H9 (cell line): ENCODE results near the gene ALB. TPM values are rescaled to one million over a fixed set of nuclear protein-coding genes. Genes with fewer than 3 reads are reported as not detected.

ENCODE experiments used
- DNase-seq: peaks from one replicate; pipeline ENCODE4 v3.0.0-alpha.2; 2017
- H2AFZ ChIP-seq: one replicate; pipeline ENCODE4 v1.6.1; 2013; ENCODE audit warnings: mild to moderate bottlenecking, low read length, control low read depth, moderate library complexity
- H2AK5ac ChIP-seq: 2 replicates; pipeline ENCODE4 v1.6.1; 2013; ENCODE audit warnings: low read length, control low read depth, mixed read lengths; ENCODE audit not compliant: insufficient read length
- H2BK120ac ChIP-seq: one replicate; pipeline ENCODE4 v1.6.1; 2013; ENCODE audit warnings: low read depth, mild to moderate bottlenecking, low read length, control low read depth, inconsistent platforms; ENCODE audit not compliant: poor library complexity, severe bottlenecking
- H2BK12ac ChIP-seq: 2 replicates; pipeline ENCODE4 v1.6.1; 2013; ENCODE audit warnings: low read length, control low read depth, mixed read lengths, low read depth; ENCODE audit not compliant: insufficient read length
- H2BK15ac ChIP-seq: 2 replicates; pipeline ENCODE4 v1.6.1; 2013; ENCODE audit warnings: low read depth, low read length, control low read depth
- H2BK20ac ChIP-seq: one replicate; pipeline ENCODE4 v1.6.1; 2013; ENCODE audit warnings: low read depth, mild to moderate bottlenecking, low read length, control low read depth, inconsistent platforms; ENCODE audit not compliant: poor library complexity, severe bottlenecking
- H2BK5ac ChIP-seq: 2 replicates; pipeline ENCODE4 v1.6.1; 2013; ENCODE audit warnings: low read length, control low read depth, mixed read lengths; ENCODE audit not compliant: insufficient read length
- H3K14ac ChIP-seq: 2 replicates; pipeline ENCODE4 v1.6.1; 2013; ENCODE audit warnings: low read length, control low read depth; ENCODE audit not compliant: insufficient read depth
- H3K18ac ChIP-seq: 2 replicates; pipeline ENCODE4 v1.6.1; 2013; ENCODE audit warnings: low read depth, mild to moderate bottlenecking, mixed read lengths, low read length, control low read depth; ENCODE audit not compliant: insufficient read length
- H3K23ac ChIP-seq: 2 replicates; pipeline ENCODE4 v1.6.1; 2013; ENCODE audit warnings: low read length, control low read depth, mixed read lengths, low read depth; ENCODE audit not compliant: insufficient read length
- H3K23me2 ChIP-seq: 2 replicates; pipeline ENCODE4 v1.6.1; 2013; ENCODE audit warnings: low read depth, mild to moderate bottlenecking, mixed read lengths, low read length, control low read depth; ENCODE audit not compliant: insufficient read length, poor library complexity, severe bottlenecking
- H3K27ac ChIP-seq: 2 replicates; pipeline ENCODE4 v1.5.1; 2013; ENCODE audit warnings: low read length, control low read depth, mixed read lengths, low read depth; ENCODE audit not compliant: insufficient read length
- H3K27me3 ChIP-seq: 2 replicates; pipeline ENCODE4 v1.6.1; 2013; ENCODE audit warnings: low read length, control low read depth, inconsistent platforms; ENCODE audit not compliant: insufficient read depth
- H3K4ac ChIP-seq: 2 replicates; pipeline ENCODE4 v1.6.1; 2013; ENCODE audit warnings: low read depth, mild to moderate bottlenecking, control low read depth, inconsistent platforms, low read length, moderate library complexity
- H3K4me1 ChIP-seq: 2 replicates; pipeline ENCODE4 v1.6.1; 2013; ENCODE audit warnings: low read length, control low read depth, inconsistent platforms; ENCODE audit not compliant: insufficient read depth
- H3K4me2 ChIP-seq: 2 replicates; pipeline ENCODE4 v1.6.1; 2013; ENCODE audit warnings: low read length, control low read depth, mixed read lengths; ENCODE audit not compliant: insufficient read length, insufficient read depth
- H3K56ac ChIP-seq: 2 replicates; pipeline ENCODE4 v1.6.1; 2013; ENCODE audit warnings: low read depth, mild to moderate bottlenecking, mixed read lengths, low read length, control low read depth; ENCODE audit not compliant: insufficient read length
- H3K79me1 ChIP-seq: 2 replicates; pipeline ENCODE4 v1.6.1; 2013; ENCODE audit warnings: low read depth, mild to moderate bottlenecking, moderate library complexity, low read length, control low read depth, inconsistent platforms; ENCODE audit not compliant: insufficient read depth, poor library complexity, severe bottlenecking
- H3K79me2 ChIP-seq: 2 replicates; pipeline ENCODE4 v1.6.1; 2013; ENCODE audit warnings: low read length, control low read depth, inconsistent platforms; ENCODE audit not compliant: insufficient read depth
- H3K9ac ChIP-seq: 2 replicates; pipeline ENCODE4 v1.6.1; 2013; ENCODE audit warnings: low read length, control low read depth, mixed read lengths; ENCODE audit not compliant: insufficient read length; ENCODE audit errors: extremely low read depth
- H3K9me3 ChIP-seq: one replicate; pipeline ENCODE4 v1.6.1; 2013; ENCODE audit warnings: low read depth, low read length, inconsistent platforms; ENCODE audit not compliant: control insufficient read depth
- H3T11ph ChIP-seq: one replicate; pipeline ENCODE4 v1.6.1; 2013; ENCODE audit warnings: mild to moderate bottlenecking, low read length, control low read depth, inconsistent platforms
- H4K20me1 ChIP-seq: one replicate; pipeline ENCODE4 v1.6.1; 2013; ENCODE audit not compliant: control insufficient read depth, insufficient read length, insufficient read depth
- H4K5ac ChIP-seq: 2 replicates; pipeline ENCODE4 v1.6.1; 2013; ENCODE audit warnings: low read depth, mild to moderate bottlenecking, mixed read lengths, low read length, control low read depth; ENCODE audit not compliant: insufficient read length
- H4K8ac ChIP-seq: replicated peaks from 2 replicates; pipeline ENCODE4 v1.6.1; 2013; ENCODE audit warnings: low read length, control low read depth, mixed read lengths, low read depth; ENCODE audit not compliant: insufficient read length
- H4K91ac ChIP-seq: 2 replicates; pipeline ENCODE4 v1.6.1; 2013; ENCODE audit warnings: low read depth, mild to moderate bottlenecking, moderate library complexity, mixed read lengths, low read length, control low read depth; ENCODE audit not compliant: insufficient read length
- H3K27ac Mint-ChIP-seq, 3 experiments: 2 replicates in 2 of 3; 3 replicates in 1 of 3; pipeline ENCODE4 v1.8.0; 2020 to 2021; ENCODE audit warnings: mixed read lengths in 3 of 3, mild to moderate bottlenecking in 1 of 3, moderate library complexity in 1 of 3
- H3K27me3 Mint-ChIP-seq: 2 replicates; pipeline ENCODE4 v1.8.0; 2021; ENCODE audit warnings: low read depth, mild to moderate bottlenecking, moderate library complexity, mixed read lengths
- H3K36me3 Mint-ChIP-seq, 3 experiments: 2 replicates in 2 of 3; 3 replicates in 1 of 3; pipeline ENCODE4 v1.8.0; 2020 to 2021; ENCODE audit warnings: low read depth in 3 of 3, mixed read lengths in 3 of 3; ENCODE audit not compliant: insufficient read depth in 1 of 3
- H3K4me1 Mint-ChIP-seq, 2 experiments: 2 replicates each; pipeline ENCODE4 v1.8.0; 2020; ENCODE audit warnings: mixed read lengths in 2 of 2
- H3K4me3 Mint-ChIP-seq, 2 experiments: 2 replicates in 1 of 2; 3 replicates in 1 of 2; pipeline ENCODE4 v1.8.0; 2020 to 2021; ENCODE audit warnings: mild to moderate bottlenecking in 2 of 2, mixed read lengths in 2 of 2, moderate library complexity in 1 of 2
- H3K9me3 Mint-ChIP-seq, 2 experiments: 2 replicates in 1 of 2; 3 replicates in 1 of 2; pipeline ENCODE4 v1.8.0; 2020; ENCODE audit warnings: mild to moderate bottlenecking in 2 of 2, mixed read lengths in 2 of 2, moderate library complexity in 1 of 2
- CTCF ChIP-seq: fragments of 200-600 bp; sonication (generic); conservative IDR thresholded peaks from 3 replicates; pipeline ENCODE4 v1.8.0; 2021; ENCODE audit warnings: antibody characterized with exemption, mild to moderate bottlenecking
- WGBS: extraction: QIAGEN DNeasy Blood & Tissue Kit; methylation state at CpG from one replicate; pipeline ENCODE4 v1.1.7; 2013; ENCODE audit warnings: missing lambda C conversion rate, low lambda C conversion rate, mixed read lengths; ENCODE audit not compliant: insufficient read length; ENCODE audit errors: extremely low coverage; 5-methylcytosine and 5-hydroxymethylcytosine counted together
- total RNA-seq: library from RNA; stranded (reverse); gene quantifications from 2 replicates; pipeline ENCODE4 v1.2.1, GENCODE V29; 2021

ALB gene
- total RNA-seq, 1 experiment from 2014 or later = not detected

- DNase-seq = no peak
- Histone ChIP-seq H3K9me3 (no peaks in the 10 kb centered on the region), H3K18ac (no peak overlapping the region), H4K20me1 (no peaks in the 10 kb centered on the region), H4K91ac (no peak overlapping the region), H3K4ac (no peak overlapping the region), H3K4me2 (no peak overlapping the region), H2BK120ac (no peak overlapping the region), H4K5ac (no peak overlapping the region), H3K23ac (no peak overlapping the region), H2AFZ (no peak overlapping the region), H2BK20ac (no peak overlapping the region), H3T11ph (no peak overlapping the region), H2BK12ac (no peak overlapping the region), H3K14ac (no peak overlapping the region), H2AK5ac (no peak overlapping the region), H2BK5ac (no peak overlapping the region), H3K56ac (no peak overlapping the region), H3K23me2 (no peaks in the 10 kb centered on the region), H2BK15ac (no peak overlapping the region), H3K27ac (no peak overlapping the region), H3K9ac (no peak overlapping the region), H3K79me2 (no peaks in the 10 kb centered on the region), H3K4me1 (no peaks in the 10 kb centered on the region; the same call in 1 of the 2 replicates), H3K27me3 (no peaks in the 10 kb centered on the region), H3K79me1 (no peaks in the 10 kb centered on the region), H4K8ac (no peak overlapping the region)
- no CpG with 5 or more reads among the region's 5 CpGs for WGBS
- Mint-ChIP-seq H3K4me1 (peaks cover 20 to 24% of the 10 kb centered on the region in 2 experiments), H3K27me3 (no peaks in the 10 kb centered on the region), H3K9me3 (no peaks in the 10 kb centered on the region), H3K36me3 (no peaks in the 10 kb centered on the region), H3K4me3 (no peak overlapping the region), H3K27ac (no peak overlapping the region)
- TF ChIP-seq CTCF = no peak
These were observed 25.2 kb upstream of the ALB start for GRCh38 chr4:73378887-73379286.
